ENCODE results near the gene CCZ1.
"Not testable (repeated sequence)": the region's sequence is repeated elsewhere in the genome, so short reads cannot be mapped to it uniquely, and the experiment has no call there.

CCZ1 gene

DNA sequence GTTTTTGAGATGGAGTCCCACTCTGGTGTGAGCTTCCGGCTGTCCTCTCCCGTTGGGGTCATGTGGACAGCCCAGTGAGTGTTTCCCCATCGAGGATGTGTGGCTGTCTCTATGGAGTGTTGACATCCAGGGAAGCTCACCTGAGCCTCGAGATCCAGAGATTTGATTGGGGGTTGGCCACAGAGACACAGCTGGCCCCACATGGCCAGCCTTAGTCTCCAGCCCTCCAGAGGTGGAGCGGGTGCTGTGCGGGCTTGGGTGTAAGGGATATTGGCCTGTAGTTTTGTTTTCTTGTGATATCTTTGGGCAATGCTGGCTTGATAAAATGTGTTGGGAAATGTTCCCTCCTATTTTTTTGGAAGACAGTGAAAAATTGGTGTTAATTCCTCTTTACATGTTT lies 18.0 kb downstream of the CCZ1 start:
- not testable (repeated sequence) for DNase-seq

DNA sequence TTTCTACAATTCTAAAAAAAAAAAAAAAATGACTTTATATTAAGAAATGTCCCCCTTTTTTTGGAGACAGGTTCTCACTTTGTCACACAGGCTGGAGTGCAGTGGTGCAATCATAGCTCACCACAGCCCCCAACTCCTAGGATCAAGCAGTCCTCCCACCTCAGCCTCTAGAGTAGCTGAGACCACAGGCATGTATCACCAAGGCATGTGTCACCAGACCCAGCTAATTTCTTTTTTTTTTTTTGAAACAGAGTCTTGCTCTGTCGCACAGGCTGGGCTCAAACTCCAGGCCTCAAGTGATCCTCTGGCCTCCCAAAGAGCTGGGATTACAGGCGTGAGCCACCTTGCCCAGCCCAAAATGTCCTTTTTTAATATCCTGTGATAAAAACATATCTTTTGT lies 25.6 kb downstream of the CCZ1 start:
- DNase-seq: not testable (repeated sequence)

DNA sequence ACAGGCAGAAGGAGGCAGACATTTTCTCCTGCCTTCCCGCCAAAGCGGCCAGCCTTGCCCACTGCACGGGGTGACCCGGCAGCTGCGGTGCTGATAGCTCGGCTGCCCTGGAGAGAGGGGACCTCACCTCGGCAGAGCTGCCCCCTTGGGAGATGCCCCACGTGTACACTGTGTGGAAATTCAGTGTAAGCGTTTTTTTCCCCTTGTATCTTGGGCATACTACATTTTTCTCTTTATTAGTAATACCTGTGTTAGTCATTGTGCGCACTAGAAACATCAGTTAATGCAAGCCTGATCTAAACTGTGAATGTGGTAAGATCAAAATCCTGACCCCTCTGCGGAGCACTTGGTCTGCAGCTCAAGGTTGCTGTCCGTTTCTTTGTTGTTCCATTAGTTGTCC lies 26.1 kb downstream of the CCZ1 start:
- not testable (repeated sequence) for DNase-seq

DNA sequence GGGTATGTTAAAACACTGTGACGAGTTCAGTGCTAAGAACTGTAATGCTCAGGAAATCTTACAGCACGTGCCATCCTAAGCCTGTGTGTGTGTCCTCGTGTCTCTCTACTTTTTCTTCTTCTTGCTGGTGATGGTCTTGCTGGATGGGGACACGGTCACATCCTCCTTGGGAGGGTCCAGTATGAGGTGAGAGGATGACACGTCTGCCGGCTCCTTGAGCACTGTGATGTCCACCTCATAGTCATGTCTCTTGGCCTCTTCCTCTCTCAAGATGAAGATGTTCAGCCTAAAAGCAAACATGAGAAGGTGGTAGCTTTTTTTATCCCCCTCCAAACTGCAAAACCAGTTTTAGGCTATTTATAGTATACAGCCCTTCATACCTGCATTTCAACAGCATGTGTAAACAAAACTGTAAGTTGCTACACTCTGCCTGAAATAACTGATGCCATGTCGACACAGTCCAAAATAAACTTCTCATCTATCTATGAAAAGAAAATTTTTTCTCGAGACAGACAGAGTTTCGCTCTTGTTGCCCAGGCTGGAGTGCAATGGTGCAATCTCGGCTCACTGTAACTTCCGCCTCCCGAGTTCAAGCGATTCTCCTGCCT lies 27.8 kb downstream of the CCZ1 start:
- DNase-seq: not testable (repeated sequence)

DNA sequence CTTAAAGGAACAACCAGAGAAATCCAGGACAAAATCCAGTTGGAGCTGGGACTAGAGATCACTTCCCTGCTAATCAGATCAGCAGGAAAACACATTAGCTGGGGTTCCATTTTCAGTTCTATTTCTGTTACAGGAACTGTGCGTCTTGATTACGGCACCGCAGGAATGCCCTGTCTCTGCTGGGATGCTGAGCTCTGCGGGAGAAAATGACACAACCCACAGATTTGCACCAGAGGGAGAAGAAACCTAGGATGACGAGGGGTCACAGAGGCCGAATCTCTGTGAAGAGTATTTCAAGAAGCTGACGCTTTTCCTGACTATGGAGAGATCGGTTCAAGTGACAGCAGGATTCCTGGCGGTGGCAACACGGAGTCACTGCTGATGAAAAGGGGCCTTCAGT lies 31.8 kb downstream of the CCZ1 start:
- not testable (repeated sequence) for DNase-seq

DNA sequence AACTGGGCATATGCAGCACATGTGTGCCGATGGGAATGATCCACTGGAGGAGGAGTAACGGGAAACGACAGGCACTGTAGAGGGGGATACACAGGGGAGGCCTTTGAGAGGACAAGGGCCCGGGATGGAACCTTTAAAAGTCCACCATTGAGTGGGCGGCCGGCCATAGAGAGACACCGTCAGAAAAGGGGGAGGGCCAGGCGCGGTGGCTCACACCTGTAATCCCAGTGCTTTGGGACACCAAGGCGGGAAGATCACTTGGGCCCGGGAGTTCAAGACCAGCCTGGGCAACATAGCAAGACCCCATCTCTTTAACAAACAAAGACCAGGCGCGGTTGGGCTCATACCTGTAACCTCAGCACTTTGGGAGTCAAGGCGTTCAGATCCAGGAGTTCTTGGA lies 32.7 kb downstream of the CCZ1 start:
- DNase-seq: not testable (repeated sequence)

DNA sequence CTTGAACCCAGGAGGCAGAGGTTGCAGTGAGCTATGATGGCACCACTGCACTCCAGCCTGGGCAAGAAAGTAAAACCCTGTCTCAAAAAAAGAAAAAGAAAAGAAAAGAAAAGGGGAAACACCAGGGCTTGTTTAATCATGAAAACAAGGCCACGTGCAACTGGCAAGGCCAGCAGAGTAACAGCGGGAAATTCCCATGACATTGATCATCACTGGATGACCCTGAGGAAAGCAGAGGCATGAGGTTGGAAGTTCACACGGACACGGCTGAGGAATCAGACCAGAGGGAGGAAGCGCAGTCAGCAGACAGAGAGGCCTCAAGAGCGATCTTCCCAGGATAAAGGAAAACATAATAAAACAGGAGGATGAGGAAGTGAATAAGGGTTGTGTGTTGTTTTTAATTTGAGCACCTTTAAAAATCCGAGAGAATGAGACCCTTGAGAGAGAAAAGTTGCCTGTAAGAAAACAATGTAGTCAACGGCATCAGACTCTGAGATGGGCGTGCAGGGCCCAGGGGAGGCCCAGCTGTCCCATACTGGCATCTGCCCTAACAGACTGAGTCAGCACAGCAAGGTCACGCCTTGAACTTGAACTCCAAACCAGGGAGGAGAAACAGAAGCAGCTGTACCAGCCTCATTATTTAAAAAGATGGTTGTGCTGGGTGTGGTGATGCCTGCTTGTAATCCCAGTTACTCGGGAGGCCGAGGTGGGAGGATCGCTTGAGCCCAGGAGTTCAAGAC lies 33.5 kb downstream of the CCZ1 start:
- not testable (repeated sequence) for DNase-seq

DNA sequence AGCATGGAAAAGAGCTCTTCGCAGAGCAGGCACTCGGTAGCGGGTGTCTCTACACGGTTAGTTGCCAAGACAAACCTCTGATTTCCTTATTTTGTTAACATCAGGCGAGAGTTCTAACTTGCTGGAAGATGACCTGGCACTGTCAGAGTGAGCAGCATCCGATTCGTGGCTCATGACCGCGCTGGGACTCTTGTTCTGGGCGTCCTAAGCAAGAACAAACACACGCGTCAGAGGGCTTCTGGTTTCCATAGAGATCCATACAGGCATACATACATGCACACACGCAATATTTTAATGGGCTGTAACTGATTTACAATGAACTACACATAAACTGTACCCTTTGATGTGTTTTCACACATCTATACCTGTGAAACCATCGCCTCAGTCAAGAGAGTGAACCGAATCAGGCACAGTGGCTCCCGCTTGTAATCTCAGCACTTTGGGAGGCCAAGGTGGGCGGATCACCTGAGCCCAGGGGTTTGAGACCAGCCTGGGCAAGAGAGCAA lies 36.5 kb downstream of the CCZ1 start:
- DNase-seq: not testable (repeated sequence)

DNA sequence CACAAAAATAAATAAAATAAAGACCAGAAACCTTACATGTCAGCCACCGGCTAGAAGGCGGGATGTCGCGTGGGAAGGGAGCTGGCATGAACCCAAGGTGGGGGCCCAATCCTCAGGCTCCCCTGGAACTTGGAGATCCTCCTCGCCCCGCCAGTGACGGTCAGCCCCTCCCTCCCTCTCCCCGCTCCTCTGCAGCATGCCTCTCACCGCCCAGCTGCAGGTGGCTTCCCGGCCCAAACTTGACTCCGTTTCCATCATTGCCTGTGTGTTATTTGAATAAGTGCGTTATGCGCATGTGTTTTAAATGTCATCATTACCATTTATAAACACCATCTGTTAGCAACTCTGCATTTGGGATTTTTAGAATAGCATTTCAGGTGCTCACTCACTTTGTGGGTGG lies 64.7 kb downstream of the CCZ1 start:
- not testable (repeated sequence) for DNase-seq

DNA sequence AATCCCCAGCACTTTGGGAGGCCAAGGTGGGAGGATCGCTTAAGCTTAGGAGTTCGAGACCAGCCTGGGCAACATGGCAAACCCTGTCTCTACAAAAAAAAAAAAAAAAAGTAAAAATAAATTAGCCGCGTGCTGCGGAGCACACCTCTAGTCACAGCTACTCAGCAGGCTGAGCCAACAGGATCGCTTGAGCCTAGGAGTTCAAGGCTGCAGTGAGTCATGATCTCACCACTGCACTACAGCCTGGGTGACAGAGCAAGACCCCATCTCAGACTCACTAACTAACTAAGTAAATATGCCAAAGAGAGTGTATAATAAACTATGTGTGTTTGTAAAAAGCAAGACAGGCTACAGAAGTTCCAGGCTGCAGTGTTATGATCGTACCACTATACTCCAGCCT lies 65.3 kb downstream of the CCZ1 start:
- not testable (repeated sequence) for DNase-seq

DNA sequence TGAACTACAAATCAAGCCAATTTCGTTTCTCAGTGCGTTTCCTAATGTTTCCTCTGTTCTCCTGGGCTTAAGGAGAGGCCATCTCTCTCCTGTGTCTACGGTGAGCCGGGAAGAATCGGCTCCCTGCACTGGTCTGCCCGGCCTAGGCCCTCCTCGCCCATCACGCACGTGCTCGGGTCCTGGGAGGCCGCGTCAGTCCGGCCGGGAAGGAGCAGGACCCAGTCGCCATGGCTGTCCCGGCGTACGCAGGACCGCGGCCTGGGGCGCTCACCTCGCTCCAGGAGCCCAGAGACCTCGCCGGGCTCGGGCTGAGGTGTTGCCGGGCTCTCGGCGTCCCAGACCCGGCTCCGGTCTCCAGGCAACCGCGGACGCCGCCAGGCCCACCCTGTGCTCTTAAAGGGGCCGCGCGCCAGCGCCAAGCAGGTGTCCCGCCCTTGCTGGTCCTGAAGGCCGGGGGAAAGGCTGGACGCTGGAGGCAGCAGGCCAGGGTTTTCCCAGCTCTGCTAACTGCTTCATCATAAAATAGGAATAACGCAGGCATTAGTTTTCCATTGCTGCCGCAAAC lies 71.9 kb downstream of the CCZ1 start, which contains the start of gene RSPH10B:
Gene RSPH10B, minus strand, starts transcription at position 343 of the 565 bp plus-strand sequence. CDS start 3,573 bp downstream, outside the sequence.
- DNase-seq: not testable (repeated sequence)

DNA sequence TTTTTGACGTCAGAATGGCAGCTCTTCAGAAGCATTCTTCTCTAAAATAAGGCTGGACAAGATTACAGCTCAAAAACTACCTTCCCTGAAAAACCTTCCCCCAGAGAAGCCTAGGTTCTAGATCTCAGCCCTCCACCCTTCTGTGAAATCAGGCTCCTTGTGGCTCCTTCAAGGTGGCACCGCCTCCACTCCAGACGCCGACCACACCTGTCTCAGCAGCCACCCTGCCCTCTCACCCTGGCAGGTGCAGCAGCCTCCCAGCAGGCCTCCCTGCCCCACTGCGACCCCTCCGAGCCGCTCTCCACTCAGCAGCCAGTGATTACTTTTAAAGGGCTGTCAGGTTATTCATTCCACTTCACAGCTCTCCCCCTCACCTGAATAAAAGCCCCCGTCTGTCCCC lies 75.0 kb downstream of the CCZ1 start:
- not testable (repeated sequence) for DNase-seq
